ENCODE data around the gene TCF7. TPM values are rescaled to one million over a fixed set of nuclear protein-coding genes. Genes with fewer than 3 reads are reported as not detected.

TCF7 gene
- total RNA-seq, 5 donors from 2014 or later (not counting 1 experiment from before 2014, with no cell fraction given): 503 to 749 (median 693) TPM

- no CpG with 5 or more reads among the region's 3 CpGs for WGBS (ENCODE audit: insufficient coverage)
- Mint-ChIP-seq H3K4me3 (no peak overlapping the region), H3K27ac (no peak overlapping the region), H3K36me3 (peaks cover 3% of the 10 kb centered on the region), H3K9me3 (no peaks in the 10 kb centered on the region), H3K27me3 (no peaks in the 10 kb centered on the region), H3K4me1 (no peaks in the 10 kb centered on the region)
- no peaks in the 10 kb centered on the region for H3K9me3 ChIP-seq
- H3K36me3 ChIP-seq (ENCODE audit: control insufficient read depth in 2 of 2, extremely low read depth in 1 of 2, insufficient read depth in 1 of 2, low read length in 1 of 2): no peaks in the 10 kb centered on the region
- ChIA-PET POLR2A (interaction anchor here in 1 of 2 donors (0.6 kb wide), 1 partner anchor 423 kb away, joined by 11 read pairs; no protein-coding TSS in a partner anchor), CTCF (interaction anchor here (0.6 to 1.1 kb wide), 4 partner anchors 22 to 549 kb away, joined by 3 to 8 read pairs (median 6); no protein-coding TSS in a partner anchor)
- no peak overlapping the region for H3K4me3 ChIP-seq (ENCODE audit: control insufficient read depth in 1 of 2, extremely low read depth in 1 of 2, low read length in 1 of 2)
- no peak overlapping the region for H3K27ac ChIP-seq (ENCODE audit: low read length)
- ATAC-seq (replicated peaks in 1 of 4): no peak
- no peaks in the 10 kb centered on the region for H3K27me3 ChIP-seq (replicated peaks in 1 of 2; ENCODE audit: control insufficient read depth in 2 of 2, extremely low read depth in 1 of 2, insufficient read depth in 2 of 2, low read length in 1 of 2)
- DNase-seq: no peak
- H3K4me1 ChIP-seq (ENCODE audit: control insufficient read depth in 1 of 2, extremely low read depth in 1 of 2, insufficient read depth in 2 of 2, low read length in 2 of 2): peaks cover 0 to 4% of the 10 kb centered on the region in 2 experiments
These were observed 74.5 kb downstream of the TCF7 start for GRCh38 chr5:134189031-134189430.

- 100% methylated on average over 1 of the region's 5 CpGs for WGBS (ENCODE audit: insufficient coverage)
- POLR2A ChIA-PET: no interaction called here
These were observed 81.2 kb downstream of the TCF7 start for GRCh38 chr5:134195666-134196065.

More at GRCh38 chr5:134195666-134196065, 81.2 kb downstream of the TCF7 start:
- H3K36me3 Mint-ChIP-seq: peaks cover 46% of the 10 kb centered on the region
- no peak overlapping the region for H3K27ac Mint-ChIP-seq
- DNase-seq: no peak
- H3K9me3 Mint-ChIP-seq: no peaks in the 10 kb centered on the region
- H3K36me3 ChIP-seq (ENCODE audit: control insufficient read depth in 2 of 2, extremely low read depth in 1 of 2, insufficient read depth in 1 of 2, low read length in 1 of 2): peaks cover 12 to 43% of the 10 kb centered on the region in 2 donors
- H3K27me3 ChIP-seq (replicated peaks in 1 of 2; ENCODE audit: control insufficient read depth in 2 of 2, extremely low read depth in 1 of 2, insufficient read depth in 2 of 2, low read length in 1 of 2): no peaks in the 10 kb centered on the region
- no peak for ATAC-seq (replicated peaks in 1 of 4)
- H3K4me1 ChIP-seq (ENCODE audit: control insufficient read depth in 1 of 2, extremely low read depth in 1 of 2, insufficient read depth in 2 of 2, low read length in 2 of 2): no peaks in the 10 kb centered on the region
- no peak overlapping the region for H3K4me3 Mint-ChIP-seq
- no peaks in the 10 kb centered on the region for H3K9me3 ChIP-seq
- no peaks in the 10 kb centered on the region for H3K27me3 Mint-ChIP-seq
- CTCF ChIA-PET: interaction anchor here in 1 of 2 donors (0.6 kb wide), 1 partner anchor 199 kb away, joined by 3 read pairs; no protein-coding TSS in a partner anchor
- no peaks in the 10 kb centered on the region for H3K4me1 Mint-ChIP-seq
- H3K27ac ChIP-seq (ENCODE audit: low read length): no peak overlapping the region
- no peak overlapping the region for H3K4me3 ChIP-seq (ENCODE audit: control insufficient read depth in 1 of 2, extremely low read depth in 1 of 2, low read length in 1 of 2)

Other genes with a start within 250 kb of the TCF7 start
- 10 to 100 TPM; 12.6 to 14.7 (median 14.5) TPM for gene C5orf15, start 146.1 kb upstream of the TCF7 start, total RNA-seq
- gene VDAC1, start 109.7 kb upstream of the TCF7 start, total RNA-seq: 10 to 100 TPM; 45.8 to 58.7 (median 54.6) TPM
- gene SKP1, start 62.3 kb downstream of the TCF7 start, total RNA-seq: 100 to 1,000 TPM; 178 to 314 (median 203) TPM
- 100 to 1,000 TPM in 3 of 5 donors, 10 to 100 TPM in 2; 87.1 to 168 (median 104) TPM for gene PPP2CA, start 111.4 kb downstream of the TCF7 start, total RNA-seq